Astrocyte of the spinal cord (primary cell): ENCODE results near the gene CYP3A5.
"Not testable (repeated sequence)": the region's sequence is repeated elsewhere in the genome, so short reads cannot be mapped to it uniquely, and the experiment has no call there.

ENCODE experiments used
- DNase-seq: peaks from one replicate; pipeline ENCODE4 v3.0.0; 2011; ENCODE audit warnings: low read depth, low spot score
- H3K4me3 ChIP-seq: 2 replicates; pipeline ENCODE4 v1.5.1; 2011; ENCODE audit warnings: low read depth, mild to moderate bottlenecking, low read length, moderate library complexity
- CTCF ChIP-seq: IDR thresholded peaks from 2 replicates; pipeline ENCODE4 v1.5.1; 2012; ENCODE audit warnings: low read depth, mild to moderate bottlenecking, low read length, inconsistent platforms
- in situ Hi-C: cut with HindIII; loops from 2 replicates; pipeline ENCODE4 v1.10.0; 2017; ENCODE audit warnings: low sequenced_read_pairs

The CYP3A5 gene

GRCh38 chr7:99639267-99639666, 40.5 kb downstream of the CYP3A5 start:
- in situ Hi-C loops: no loop called here
- no peak for DNase-seq
- H3K4me3 ChIP-seq: no peak overlapping the region
- no peak for TF ChIP-seq CTCF

GRCh38 chr7:99638731-99639130, 41.1 kb downstream of the CYP3A5 start:
- in situ Hi-C loops: no loop called here
- no peak overlapping the region for H3K4me3 ChIP-seq
- no peak for TF ChIP-seq CTCF
- no peak for DNase-seq

- H3K4me3 ChIP-seq, DNase-seq, in situ Hi-C loops: not testable (repeated sequence)
These were observed 42.4 kb downstream of the CYP3A5 start for GRCh38 chr7:99637414-99637813.

- DNase-seq: peak; percentile 12
- no peak overlapping the region for H3K4me3 ChIP-seq
- peak; percentile 22 for TF ChIP-seq CTCF
- in situ Hi-C loops: no loop called here
These were observed 48.3 kb downstream of the CYP3A5 start for GRCh38 chr7:99631295-99632109.

- DNase-seq: no peak
- in situ Hi-C loops: no loop called here
- no peak overlapping the region for H3K4me3 ChIP-seq
- TF ChIP-seq CTCF: no peak
These were observed 50.2 kb downstream of the CYP3A5 start for GRCh38 chr7:99629643-99630042.

- in situ Hi-C loops: no loop called here
- H3K4me3 ChIP-seq: no peak overlapping the region
- TF ChIP-seq CTCF: no peak
- DNase-seq: no peak
These were observed 51.0 kb downstream of the CYP3A5 start for GRCh38 chr7:99628471-99629465.
